ENCODE data around the gene PDGFB. TPM values are rescaled to one million over a fixed set of nuclear protein-coding genes. Genes with fewer than 3 reads are reported as not detected.

The PDGFB gene
- total and polyA plus RNA-seq, 9 of the 15 experiments (the other 6 are each of a cell fraction or from before 2014, with no cell fraction given): 0.07 to 4.0 (median 0.48) TPM; not detected in 1

GRCh38 chr22:39212721-39213376, 31.9 kb downstream of the PDGFB start (continued):
- TF ChIP-seq, protein P1, sequence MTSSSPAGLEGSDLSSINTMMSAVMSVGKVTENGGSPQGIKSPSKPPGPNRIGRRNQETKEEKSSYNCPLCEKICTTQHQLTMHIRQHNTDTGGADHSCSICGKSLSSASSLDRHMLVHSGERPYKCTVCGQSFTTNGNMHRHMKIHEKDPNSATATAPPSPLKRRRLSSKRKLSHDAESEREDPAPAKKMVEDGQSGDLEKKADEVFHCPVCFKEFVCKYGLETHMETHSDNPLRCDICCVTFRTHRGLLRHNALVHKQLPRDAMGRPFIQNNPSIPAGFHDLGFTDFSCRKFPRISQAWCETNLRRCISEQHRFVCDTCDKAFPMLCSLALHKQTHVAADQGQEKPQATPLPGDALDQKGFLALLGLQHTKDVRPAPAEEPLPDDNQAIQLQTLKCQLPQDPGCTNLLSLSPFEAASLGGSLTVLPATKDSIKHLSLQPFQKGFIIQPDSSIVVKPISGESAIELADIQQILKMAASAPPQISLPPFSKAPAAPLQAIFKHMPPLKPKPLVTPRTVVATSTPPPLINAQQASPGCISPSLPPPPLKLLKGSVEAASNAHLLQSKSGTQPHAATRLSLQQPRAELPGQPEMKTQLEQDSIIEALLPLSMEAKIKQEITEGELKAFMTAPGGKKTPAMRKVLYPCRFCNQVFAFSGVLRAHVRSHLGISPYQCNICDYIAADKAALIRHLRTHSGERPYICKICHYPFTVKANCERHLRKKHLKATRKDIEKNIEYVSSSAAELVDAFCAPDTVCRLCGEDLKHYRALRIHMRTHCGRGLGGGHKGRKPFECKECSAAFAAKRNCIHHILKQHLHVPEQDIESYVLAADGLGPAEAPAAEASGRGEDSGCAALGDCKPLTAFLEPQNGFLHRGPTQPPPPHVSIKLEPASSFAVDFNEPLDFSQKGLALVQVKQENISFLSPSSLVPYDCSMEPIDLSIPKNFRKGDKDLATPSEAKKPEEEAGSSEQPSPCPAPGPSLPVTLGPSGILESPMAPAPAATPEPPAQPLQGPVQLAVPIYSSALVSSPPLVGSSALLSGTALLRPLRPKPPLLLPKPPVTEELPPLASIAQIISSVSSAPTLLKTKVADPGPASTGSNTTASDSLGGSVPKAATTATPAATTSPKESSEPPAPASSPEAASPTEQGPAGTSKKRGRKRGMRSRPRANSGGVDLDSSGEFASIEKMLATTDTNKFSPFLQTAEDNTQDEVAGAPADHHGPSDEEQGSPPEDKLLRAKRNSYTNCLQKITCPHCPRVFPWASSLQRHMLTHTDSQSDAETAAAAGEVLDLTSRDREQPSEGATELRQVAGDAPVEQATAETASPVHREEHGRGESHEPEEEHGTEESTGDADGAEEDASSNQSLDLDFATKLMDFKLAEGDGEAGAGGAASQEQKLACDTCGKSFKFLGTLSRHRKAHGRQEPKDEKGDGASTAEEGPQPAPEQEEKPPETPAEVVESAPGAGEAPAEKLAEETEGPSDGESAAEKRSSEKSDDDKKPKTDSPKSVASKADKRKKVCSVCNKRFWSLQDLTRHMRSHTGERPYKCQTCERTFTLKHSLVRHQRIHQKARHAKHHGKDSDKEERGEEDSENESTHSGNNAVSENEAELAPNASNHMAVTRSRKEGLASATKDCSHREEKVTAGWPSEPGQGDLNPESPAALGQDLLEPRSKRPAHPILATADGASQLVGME (CRISPR knock-in tag; IDR thresholded peaks at IDR 0.05): no peak
- TF ChIP-seq ZNF41 (CRISPR knock-in tag; conservative IDR thresholded peaks at IDR 0.05): no peak
- TF ChIP-seq PYGO2 (tag; IDR thresholded peaks at IDR 0.05): no peak
- TF ChIP-seq GABPB2 (CRISPR knock-in tag; conservative IDR thresholded peaks at IDR 0.05): no peak
- TF ChIP-seq, protein P2, sequence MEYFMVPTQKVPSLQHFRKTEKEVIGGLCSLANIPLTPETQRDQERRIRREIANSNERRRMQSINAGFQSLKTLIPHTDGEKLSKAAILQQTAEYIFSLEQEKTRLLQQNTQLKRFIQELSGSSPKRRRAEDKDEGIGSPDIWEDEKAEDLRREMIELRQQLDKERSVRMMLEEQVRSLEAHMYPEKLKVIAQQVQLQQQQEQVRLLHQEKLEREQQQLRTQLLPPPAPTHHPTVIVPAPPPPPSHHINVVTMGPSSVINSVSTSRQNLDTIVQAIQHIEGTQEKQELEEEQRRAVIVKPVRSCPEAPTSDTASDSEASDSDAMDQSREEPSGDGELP (CRISPR knock-in tag; IDR thresholded peaks at IDR 0.05; ENCODE audit: borderline replicate concordance): 0 out of 2 replicates have a peak, but pooled peaks have one; percentile 24
- TF ChIP-seq ZHX1 (conservative IDR thresholded peaks at IDR 0.05; ENCODE audit: low read length): no peak
- no peak for TF ChIP-seq CC2D1A (IDR thresholded peaks at IDR 0.05)
- no peak for TF ChIP-seq MTF1 (CRISPR knock-in tag; IDR thresholded peaks at IDR 0.05; ENCODE audit: borderline replicate concordance)
- TF ChIP-seq, protein P3, sequence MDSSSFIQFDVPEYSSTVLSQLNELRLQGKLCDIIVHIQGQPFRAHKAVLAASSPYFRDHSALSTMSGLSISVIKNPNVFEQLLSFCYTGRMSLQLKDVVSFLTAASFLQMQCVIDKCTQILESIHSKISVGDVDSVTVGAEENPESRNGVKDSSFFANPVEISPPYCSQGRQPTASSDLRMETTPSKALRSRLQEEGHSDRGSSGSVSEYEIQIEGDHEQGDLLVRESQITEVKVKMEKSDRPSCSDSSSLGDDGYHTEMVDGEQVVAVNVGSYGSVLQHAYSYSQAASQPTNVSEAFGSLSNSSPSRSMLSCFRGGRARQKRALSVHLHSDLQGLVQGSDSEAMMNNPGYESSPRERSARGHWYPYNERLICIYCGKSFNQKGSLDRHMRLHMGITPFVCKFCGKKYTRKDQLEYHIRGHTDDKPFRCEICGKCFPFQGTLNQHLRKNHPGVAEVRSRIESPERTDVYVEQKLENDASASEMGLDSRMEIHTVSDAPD (CRISPR knock-in tag; IDR thresholded peaks at IDR 0.05): no peak

Measured in K562 (cell line).